SU-DHL-6 (cell line): ENCODE data around the gene AHSA1.

Experiments used
- H2AFZ ChIP-seq: fragments of 200-600 bp; sonication (generic); 2 replicates; pipeline ENCODE4 v1.6.1; 2014; ENCODE audit warnings: low read depth, mild to moderate bottlenecking, moderate library complexity, mixed read lengths, antibody characterized with exemption, low read length; ENCODE audit not compliant: severe bottlenecking
- H3F3A ChIP-seq: fragments of 200-600 bp; shearing (Covaris generic); 2 replicates; pipeline ENCODE4 v1.6.0; 2016; ENCODE audit warnings: antibody characterized with exemption, mild to moderate bottlenecking; ENCODE audit not compliant: insufficient read depth
- H3K27ac ChIP-seq: fragments of 200-600 bp; sonication (generic); 2 replicates; pipeline ENCODE4 v1.5.1; 2016; ENCODE audit warnings: low read depth, mild to moderate bottlenecking, low read length, moderate library complexity, mixed read lengths
- H3K27me3 ChIP-seq: fragments of 200-600 bp; sonication (generic), shearing (Covaris generic); 2 replicates; pipeline ENCODE4 v1.6.0; 2014; ENCODE audit warnings: mild to moderate bottlenecking, low read length
- H3K36me3 ChIP-seq: fragments of 200-600 bp; sonication (generic); 2 replicates; pipeline ENCODE4 v1.6.1; 2014; ENCODE audit warnings: mild to moderate bottlenecking, low read length, mixed read lengths
- H3K4me2 ChIP-seq: fragments of 300-600, 200-600 bp; shearing (Covaris generic), sonication (generic); 2 replicates; pipeline ENCODE4 v1.6.0; 2014; ENCODE audit warnings: low read length, low read depth, mild to moderate bottlenecking; ENCODE audit not compliant: poor library complexity, severe bottlenecking
- H3K4me3 ChIP-seq: fragments of 200-600 bp; sonication (generic); 2 replicates; pipeline ENCODE4 v1.5.1; 2014; ENCODE audit warnings: antibody characterized with exemption, low read length, mild to moderate bottlenecking, mixed read lengths; ENCODE audit not compliant: insufficient read depth, poor library complexity, severe bottlenecking
- H3K79me2 ChIP-seq: fragments of 200-600 bp; sonication (generic); 2 replicates; pipeline ENCODE4 v1.6.1; 2014; ENCODE audit warnings: mild to moderate bottlenecking, low read length, moderate library complexity; ENCODE audit not compliant: insufficient read depth
- H3K9ac ChIP-seq: fragments of 200-600 bp; sonication (generic); 2 replicates; pipeline ENCODE4 v1.7.0; 2014; ENCODE audit warnings: mild to moderate bottlenecking, low read length
- H3K9me2 ChIP-seq: fragments of 200-600 bp; sonication (generic); replicated peaks from 2 replicates; pipeline ENCODE4 v1.6.1; 2014; ENCODE audit warnings: low read length; ENCODE audit not compliant: insufficient read depth
- H3K9me3 ChIP-seq: fragments of 200-600 bp; sonication (generic); 2 replicates; pipeline ENCODE4 v1.6.1; 2014; ENCODE audit warnings: low read length, mixed read lengths; ENCODE audit not compliant: insufficient read depth
- H4K20me1 ChIP-seq: fragments of 200-600 bp; sonication (generic); 2 replicates; pipeline ENCODE4 v1.6.1; 2014; ENCODE audit warnings: low read depth, mild to moderate bottlenecking, antibody characterized with exemption, low read length, moderate library complexity, mixed read lengths
- CTCF ChIP-seq: fragments of 200-600 bp; sonication (generic); IDR thresholded peaks from one replicate; pipeline ENCODE4 v1.5.1; 2017; ENCODE audit warnings: antibody characterized with exemption, mild to moderate bottlenecking, low read length, moderate library complexity; ENCODE audit not compliant: insufficient read depth, poor library complexity, severe bottlenecking
- EZH2phosphoT487 ChIP-seq: fragments of 200-600 bp; sonication (generic), shearing (Covaris generic); conservative IDR thresholded peaks from 2 replicates; pipeline ENCODE4 v1.6.1; 2018; ENCODE audit warnings: mild to moderate bottlenecking, antibody characterized with exemption, low read length, moderate library complexity, mixed read lengths

The AHSA1 gene

GRCh38 chr14:77505031-77505430, 47.1 kb downstream of the AHSA1 start:
- no peak overlapping the region for H3K27ac ChIP-seq
- H3K9me2 ChIP-seq, result no peaks in the 10 kb centered on the region
- H3K4me3 ChIP-seq, result no peak overlapping the region
- H3F3A ChIP-seq, result peaks cover 8% of the 10 kb centered on the region; the same call in 1 of the 2 replicates
- no peak overlapping the region for H3K9ac ChIP-seq
- H4K20me1 ChIP-seq, result no peaks in the 10 kb centered on the region
- TF ChIP-seq CTCF (no peak), EZH2phosphoT487 (no peak)
- H2AFZ ChIP-seq, result no peak overlapping the region
- no peak overlapping the region for H3K4me2 ChIP-seq
- H3K9me3 ChIP-seq, result no peaks in the 10 kb centered on the region
- H3K27me3 ChIP-seq, result no peaks in the 10 kb centered on the region
- H3K79me2 ChIP-seq, result no peaks in the 10 kb centered on the region
- no peaks in the 10 kb centered on the region for H3K36me3 ChIP-seq

- no peak overlapping the region for H2AFZ ChIP-seq
- no peaks in the 10 kb centered on the region for H4K20me1 ChIP-seq
- no peak overlapping the region for H3K4me2 ChIP-seq
- H3K4me3 ChIP-seq, result no peak overlapping the region
- H3K27ac ChIP-seq, result no peak overlapping the region
- H3K79me2 ChIP-seq, result no peaks in the 10 kb centered on the region
- H3K9ac ChIP-seq, result no peak overlapping the region
- no peaks in the 10 kb centered on the region for H3K27me3 ChIP-seq
- no peaks in the 10 kb centered on the region for H3K9me3 ChIP-seq
- no peaks in the 10 kb centered on the region for H3K9me2 ChIP-seq
- H3F3A ChIP-seq, result no peaks in the 10 kb centered on the region
- TF ChIP-seq EZH2phosphoT487, result no peak
- no peak for TF ChIP-seq CTCF
- H3K36me3 ChIP-seq, result 0 out of 2 replicates have a peak, but pooled peaks cover 5% of the 10 kb centered on the region
These were observed 49.9 kb downstream of the AHSA1 start for GRCh38 chr14:77507762-77508161.

- Histone ChIP-seq H3K4me3 (no peak overlapping the region), H3K36me3 (0 out of 2 replicates have a peak, but pooled peaks cover 5% of the 10 kb centered on the region), H3K9ac (no peak overlapping the region), H4K20me1 (no peaks in the 10 kb centered on the region), H3K9me3 (no peaks in the 10 kb centered on the region), H3K4me2 (no peak overlapping the region), H3K27me3 (no peaks in the 10 kb centered on the region), H3F3A (no peaks in the 10 kb centered on the region), H3K27ac (no peak overlapping the region), H2AFZ (no peak overlapping the region), H3K79me2 (no peaks in the 10 kb centered on the region), H3K9me2 (no peaks in the 10 kb centered on the region)
- TF ChIP-seq EZH2phosphoT487, result no peak
- no peak for TF ChIP-seq CTCF
These were observed 50.4 kb downstream of the AHSA1 start for GRCh38 chr14:77508249-77508648.
